H1 (cell line): ENCODE measurements around the gene NELL1. TPM values are rescaled to one million over a fixed set of nuclear protein-coding genes. Genes with fewer than 3 reads are reported as not detected.

Experiments used
- CREB1 ChIP-seq: IDR thresholded peaks from 2 replicates; pipeline ENCODE4 v1.6.1; 2012; ENCODE audit warnings: inconsistent platforms
- POLR2AphosphoS5 ChIP-seq: IDR thresholded peaks from 2 replicates; pipeline ENCODE4 v1.6.1; 2011; ENCODE audit warnings: low read depth, low read length
- polyA plus RNA-seq, 7 experiments: library from polyadenylated mRNA; depleted of rRNA in 3 of 7; stranded (reverse) in 5 of 7; unstranded in 2 of 7; fragments of >200 nt in 5 of 7; fragments of 200-250 nt in 2 of 7; gene quantifications; 1 replicate in 5 of 7; 2 replicates in 1 of 7; 4 replicates in 1 of 7; pipeline versions ENCODE4 v1.2.1 to v1.2.3, GENCODE V29; 2011 to 2013; ENCODE audit warnings: missing spikeins in 2 of 7, mixed read lengths in 2 of 7
- total RNA-seq: library from RNA; stranded (reverse); fragmentation: NEBNext Ultra II Directional; extraction: Animal tissue kit (Norgen Biotek cat#: 25700); gene quantifications from 2 replicates; pipeline ENCODE4 v1.2.1, GENCODE V29; 2021

The NELL1 gene
- total and polyA plus RNA-seq, 2 of the 8 experiments (the other 6 are each of a cell fraction or from before 2014, with no cell fraction given), result 0.21 TPM; not detected in 1

GRCh38 chr11:20949585-20949984, 280.2 kb downstream of the NELL1 start (continued):
- TF ChIP-seq POLR2AphosphoS5, result no peak
- TF ChIP-seq CREB1, result no peak
